ENCODE measurements around the gene IL4I1.

The IL4I1 gene

GRCh38 chr19:49851456-49852259 lies 45.0 kb downstream of the IL4I1 start:
- no peak for DNase-seq (ENCODE audit: low read depth in 2 of 2)

DNA sequence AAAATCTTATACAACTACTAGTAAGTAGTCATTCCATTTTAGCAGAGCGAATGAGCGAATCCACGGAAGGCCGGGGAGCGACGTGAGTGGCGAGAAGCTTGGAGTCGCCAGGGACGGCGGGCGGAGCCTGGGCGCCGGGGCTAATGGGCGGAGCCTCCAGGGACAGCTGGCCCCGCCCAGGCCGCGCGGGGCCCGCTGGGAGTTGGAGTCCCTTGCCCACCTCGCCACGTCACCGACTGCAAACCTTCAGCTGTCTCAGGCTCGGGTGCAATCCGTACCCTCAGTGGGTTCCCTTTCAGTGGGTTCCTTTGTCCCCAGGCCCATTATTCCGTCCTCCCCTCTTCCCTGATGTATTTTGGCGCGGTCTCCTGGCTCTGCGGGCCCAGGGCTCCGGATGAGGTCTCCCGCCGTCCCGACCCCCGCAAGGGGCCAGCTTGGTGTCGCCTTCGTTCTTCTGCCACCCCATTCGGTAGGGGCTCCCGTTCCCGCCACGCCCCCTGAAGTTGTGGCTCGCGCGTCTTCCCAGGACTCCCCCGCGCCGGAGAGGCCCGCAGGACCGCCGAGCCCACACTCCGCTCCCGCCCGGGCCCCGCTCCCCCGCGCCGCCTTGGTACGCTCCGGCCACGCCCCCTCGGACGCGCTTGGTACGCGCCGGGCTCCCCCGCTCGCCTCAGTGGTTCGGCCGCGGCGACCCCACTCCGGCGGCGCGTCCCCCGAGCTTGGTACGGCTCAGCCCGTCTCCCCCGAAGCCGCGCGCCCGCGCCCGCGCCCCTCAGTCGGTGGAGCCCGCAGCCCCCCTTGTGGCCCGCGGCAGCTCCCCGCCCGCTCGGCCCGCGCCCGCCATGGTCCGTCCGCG lies 46.0 kb downstream of the IL4I1 start, which contains the start of gene PTOV1:
TSS of gene PTOV1 (plus strand) at position 673 of the 856 bp plus-strand sequence.
- DNase-seq (ENCODE audit: low read depth in 2 of 2): peak; percentile 78 to 79

DNA sequence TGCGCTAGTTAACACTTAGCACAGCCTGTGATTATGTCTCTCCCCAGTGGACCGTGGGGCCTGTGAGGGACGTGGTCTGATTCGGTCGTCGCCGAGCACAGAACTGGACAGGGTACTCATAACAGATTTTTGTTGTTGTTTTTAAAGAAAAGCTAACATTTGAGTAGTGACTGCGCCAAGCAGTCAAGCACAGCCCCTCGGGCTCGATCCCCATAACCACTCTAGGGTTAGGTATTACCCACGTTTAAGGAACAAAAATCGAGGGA lies 46.5 kb downstream of the IL4I1 start:
- DNase-seq (ENCODE audit: low read depth in 2 of 2): no peak

- DNase-seq (ENCODE audit: low read depth in 2 of 2): no peak
These were observed 47.1 kb downstream of the IL4I1 start for GRCh38 chr19:49849433-49850220.

DNA sequence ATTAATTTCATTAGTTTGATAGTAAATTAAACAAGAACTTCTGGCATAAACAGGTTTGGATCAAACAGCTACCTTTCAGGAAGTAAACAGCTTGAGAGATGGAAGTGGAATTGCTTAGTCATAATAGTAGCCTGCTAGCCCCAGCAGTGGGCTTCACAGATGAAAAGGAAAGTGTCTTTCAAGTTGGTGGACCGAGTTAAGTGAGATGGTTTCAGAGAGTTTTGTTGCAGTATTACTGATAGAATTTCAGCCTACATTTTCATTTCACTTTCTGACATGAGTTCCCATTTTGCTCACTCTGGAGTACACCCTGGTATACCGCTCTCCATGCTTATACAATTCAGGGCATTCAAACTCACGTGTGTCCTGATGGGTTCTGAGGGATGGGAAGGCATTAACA lies 47.7 kb downstream of the IL4I1 start:
- no peak for DNase-seq (ENCODE audit: low read depth in 2 of 2)

DNA sequence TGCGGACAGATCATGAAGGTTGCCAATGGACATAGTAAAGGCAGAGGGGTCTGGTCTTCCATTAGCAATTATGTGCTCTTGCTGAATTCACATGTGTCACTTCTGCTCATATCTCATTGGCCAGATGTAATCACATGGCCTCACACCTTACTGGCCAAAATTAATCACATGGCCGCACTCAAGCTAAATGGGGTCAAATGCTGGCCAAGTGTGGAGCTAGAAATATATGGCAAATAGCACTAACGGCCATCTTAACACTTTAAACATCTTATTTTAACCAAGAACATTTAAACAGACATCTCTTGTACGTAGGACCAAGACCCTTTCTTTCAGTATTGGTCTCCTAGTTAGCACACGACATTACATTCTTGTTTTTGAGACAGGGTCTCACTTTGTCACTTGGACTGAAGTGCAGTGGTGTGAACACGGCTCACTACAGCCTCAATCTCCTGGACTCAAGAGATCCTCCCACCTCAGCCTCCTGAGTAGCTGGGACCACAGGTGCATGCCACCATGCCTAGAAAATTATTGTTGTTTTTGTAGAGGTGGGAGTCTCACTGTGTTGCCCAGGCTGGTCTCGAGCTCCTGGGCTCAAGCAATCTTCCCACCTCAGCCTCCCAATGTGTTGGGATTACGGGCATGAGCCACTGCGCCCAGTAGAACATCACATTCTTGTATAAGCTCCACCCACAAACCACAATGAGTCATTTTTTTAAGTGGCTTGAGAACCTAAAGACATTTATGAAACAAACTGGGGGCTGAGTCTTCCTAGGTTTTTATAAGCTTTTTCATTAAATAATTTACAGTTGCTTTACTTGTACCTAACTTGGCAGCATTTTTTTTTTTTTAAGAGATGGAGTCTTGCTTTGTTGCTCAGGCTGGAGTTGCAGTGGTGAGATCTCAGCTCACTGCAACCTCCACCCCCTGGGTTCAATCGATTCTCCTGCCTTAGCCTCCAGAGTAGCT lies 48.7 kb downstream of the IL4I1 start:
- DNase-seq (ENCODE audit: low read depth in 2 of 2): peak in 1 of 2 experiments; percentile 31

DNA sequence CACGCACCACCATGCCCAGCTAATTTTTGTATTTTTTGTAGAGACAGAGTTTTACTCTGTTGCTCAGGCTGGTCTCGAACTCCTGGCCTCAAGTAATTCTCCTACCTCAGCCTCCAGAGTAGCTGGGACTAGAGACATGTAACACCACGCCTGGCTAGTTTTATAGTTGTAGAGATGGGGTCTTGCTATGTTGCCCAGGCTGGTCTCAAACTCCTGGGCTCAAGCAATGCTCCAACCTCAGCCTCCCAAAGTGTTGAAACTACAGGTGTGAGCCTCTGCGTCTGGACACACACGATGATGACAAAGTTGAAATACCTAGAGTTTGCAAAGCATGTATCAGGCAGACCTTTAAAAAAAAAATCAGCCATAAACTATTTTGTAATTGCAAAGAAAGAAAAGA lies 50.3 kb downstream of the IL4I1 start:
- DNase-seq (ENCODE audit: low read depth in 2 of 2): no peak

DNA sequence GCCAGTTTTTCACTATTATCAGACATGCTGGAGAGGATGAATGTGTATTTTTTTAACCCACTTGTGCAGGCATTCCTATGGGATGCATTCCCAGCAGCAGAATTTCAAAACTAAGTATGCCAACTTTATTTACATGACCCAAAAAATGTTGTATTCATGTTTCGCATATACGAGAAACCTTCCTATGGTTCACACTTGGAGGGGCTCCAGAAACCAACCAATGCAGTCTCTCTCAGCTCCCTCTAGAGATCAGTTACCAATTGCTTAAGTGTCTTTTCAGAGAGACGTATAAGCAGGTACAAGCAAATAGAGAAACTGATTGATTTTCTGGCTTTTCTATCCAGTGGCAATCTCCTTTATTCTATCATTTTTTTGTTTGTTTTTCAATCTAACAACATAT lies 51.3 kb downstream of the IL4I1 start:
- no peak for DNase-seq (ENCODE audit: low read depth in 2 of 2)

DNA sequence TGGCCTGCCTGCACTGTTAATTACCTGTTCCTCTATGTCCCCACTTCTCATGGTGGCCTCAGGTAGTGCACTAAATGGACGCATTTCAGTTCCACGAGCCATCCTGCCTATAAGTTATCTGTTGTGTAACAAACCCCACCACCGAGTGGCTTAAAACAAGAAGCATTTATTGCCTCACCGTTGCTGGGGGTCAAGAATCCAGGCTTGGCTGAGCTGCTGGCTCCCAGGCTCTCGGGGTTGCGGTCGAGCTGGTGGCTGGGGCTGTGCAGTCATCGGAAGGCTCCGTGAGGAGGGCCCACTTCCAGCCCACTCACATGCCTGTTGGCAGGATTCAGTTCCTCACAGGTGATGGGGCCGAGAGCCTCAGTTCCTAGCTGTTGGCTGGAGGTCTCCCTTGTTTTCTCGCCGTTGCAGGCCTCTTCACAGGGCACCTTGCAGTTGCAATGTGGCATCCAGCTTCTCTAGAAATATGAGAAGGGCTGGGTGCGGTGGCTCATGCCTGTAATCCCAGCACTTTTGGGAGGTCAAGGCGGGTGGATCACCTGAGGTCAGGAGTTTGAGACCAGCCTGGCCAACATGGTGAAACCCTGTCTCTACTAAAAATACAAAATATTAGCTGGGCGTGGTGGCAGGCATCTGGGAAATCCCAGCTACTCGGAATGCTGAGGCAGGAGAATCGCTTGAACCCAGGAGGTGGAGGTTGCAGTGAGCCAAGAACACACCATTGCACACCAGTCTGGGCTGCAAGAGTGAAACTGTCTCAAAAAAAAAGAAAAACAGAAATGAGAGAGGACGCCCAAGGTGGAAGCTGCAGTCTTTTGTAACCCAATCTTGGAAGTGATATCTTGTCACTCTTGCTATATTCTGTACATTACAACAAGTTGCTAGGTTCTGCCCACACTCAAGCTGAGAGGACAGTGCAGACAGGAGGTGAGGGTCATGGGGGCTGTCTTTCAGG lies 52.3 kb downstream of the IL4I1 start:
- no peak for DNase-seq (ENCODE audit: low read depth in 2 of 2)

GRCh38 chr19:49843265-49843664 lies 53.4 kb downstream of the IL4I1 start:
- DNase-seq (ENCODE audit: low read depth in 2 of 2): no peak

- DNase-seq (ENCODE audit: low read depth in 2 of 2): no peak
These were observed 55.9 kb downstream of the IL4I1 start for GRCh38 chr19:49840736-49841249.

- DNase-seq (ENCODE audit: low read depth in 2 of 2): no peak
These were observed 56.4 kb downstream of the IL4I1 start for GRCh38 chr19:49840321-49840720.

GRCh38 chr19:49839713-49840112 lies 57.0 kb downstream of the IL4I1 start:
- DNase-seq (ENCODE audit: low read depth in 2 of 2): no peak
